SK-N-SH (cell line): Measurements from ENCODE around the gene NFIA. TPM values are rescaled to one million over a fixed set of nuclear protein-coding genes. Genes with fewer than 3 reads are reported as not detected.

Source experiments
- CTCF ChIA-PET: fragments of 300-600, 350-600 bp; formaldehyde crosslinking; extraction: SDS; loops from one replicate; lab custom pipeline; 2021; lab: Yijun Ruan, JAX
- POLR2A ChIA-PET: fragments of 350-600 bp; sonication (Branson Sonifier 250); formaldehyde crosslinking; extraction: SDS; loops from one replicate; lab custom pipeline; 2020; ENCODE audit warnings: antibody characterized with exemption, inconsistent platforms; lab: Yijun Ruan, JAX
- DNase-seq: peaks from one replicate; pipeline ENCODE4 v3.0.0; 2012
- H2AFZ ChIP-seq: fragments of 200-600 bp; sonication (generic); 2 replicates; pipeline ENCODE4 v1.8.1; 2016; ENCODE audit warnings: antibody characterized with exemption, mild to moderate bottlenecking, low read depth
- H3F3A ChIP-seq: fragments of 200-600 bp; sonication (generic); replicated peaks from 2 replicates; pipeline ENCODE3; 2016; ENCODE audit warnings: antibody characterized with exemption, mild to moderate bottlenecking; ENCODE audit not compliant: insufficient read depth
- H3K27ac ChIP-seq, 2 experiments: fragments of 200-500 bp in 1 of 2; fragments of 200-600 bp in 1 of 2; sonication (Bioruptor generic) in 1 of 2; sonication (generic), shearing (Covaris generic) in 1 of 2; 2 replicates each; pipeline versions ENCODE4 v1.5.1 to v1.6.1; 2014 to 2016; ENCODE audit warnings: low read depth in 2 of 2, inconsistent platforms in 1 of 2, low read length in 1 of 2, mild to moderate bottlenecking in 1 of 2, mixed read lengths in 1 of 2
- H3K27me3 ChIP-seq: fragments of 200-600 bp; sonication (generic), shearing (Covaris generic); 2 replicates; pipeline ENCODE4 v1.6.1; 2016; ENCODE audit warnings: mixed run types; ENCODE audit not compliant: insufficient read depth
- H3K36me3 ChIP-seq, 2 experiments: fragments of 200-500 bp in 1 of 2; fragments of 200-600 bp in 1 of 2; sonication (Bioruptor generic) in 1 of 2; sonication (generic) in 1 of 2; replicated peaks in 1 of 2; 2 replicates each; pipeline versions ENCODE3 to v1.5.1; 2014 to 2016; ENCODE audit warnings: low read length in 1 of 2, mild to moderate bottlenecking in 1 of 2; ENCODE audit not compliant: insufficient read depth in 2 of 2, control insufficient read depth in 1 of 2
- H3K4me1 ChIP-seq, 2 experiments: fragments of 200-500 bp in 1 of 2; fragments of 200-600 bp in 1 of 2; sonication (Bioruptor generic) in 1 of 2; sonication (generic), shearing (Covaris generic) in 1 of 2; 2 replicates each; pipeline versions ENCODE4 v1.5.1 to v1.6.1; 2014 to 2016; ENCODE audit warnings: low read depth in 1 of 2, low read length in 1 of 2, mixed run types in 1 of 2; ENCODE audit not compliant: insufficient read depth in 2 of 2, control insufficient read depth in 1 of 2
- H3K4me2 ChIP-seq: fragments of 200-600 bp; sonication (generic), shearing (Covaris generic); 2 replicates; pipeline ENCODE4 v1.6.1; 2017; ENCODE audit warnings: mixed run types
- H3K4me3 ChIP-seq, 2 experiments: fragments of 200-500 bp in 1 of 2; fragments of 200-600 bp in 1 of 2; sonication (Bioruptor generic) in 1 of 2; sonication (generic), shearing (Covaris generic) in 1 of 2; 2 replicates each; pipeline versions ENCODE4 v1.5.1 to v1.8.1; 2014 to 2016; ENCODE audit warnings: low read depth in 2 of 2, inconsistent platforms in 1 of 2, low read length in 1 of 2, mild to moderate bottlenecking in 1 of 2, mixed read lengths in 1 of 2, moderate library complexity in 1 of 2
- H3K79me2 ChIP-seq: fragments of 200-600 bp; sonication (generic); 2 replicates; pipeline ENCODE4 v1.8.1; 2017; ENCODE audit warnings: mild to moderate bottlenecking; ENCODE audit not compliant: insufficient read depth
- H3K9ac ChIP-seq: fragments of 200-600 bp; sonication (generic); 2 replicates; pipeline ENCODE4 v1.6.1; 2017; ENCODE audit warnings: mixed run types
- H3K9me2 ChIP-seq: fragments of 200-600 bp; sonication (generic); 2 replicates; pipeline ENCODE4 v1.6.1; 2017; ENCODE audit warnings: mixed run types
- H3K9me3 ChIP-seq: fragments of 200-600 bp; sonication (generic); 2 replicates; pipeline ENCODE4 v1.6.1; 2017; ENCODE audit warnings: mixed run types, mild to moderate bottlenecking, moderate library complexity
- H4K20me1 ChIP-seq: fragments of 200-600 bp; sonication (generic); 2 replicates; pipeline ENCODE4 v1.6.1; 2017; ENCODE audit warnings: mild to moderate bottlenecking, mixed run types; ENCODE audit not compliant: insufficient read depth
- CHD2 ChIP-seq: fragments of 150-350 bp; IDR thresholded peaks from 2 replicates; pipeline ENCODE4 v1.6.1; 2018; ENCODE audit warnings: low read length; ENCODE audit not compliant: partially characterized antibody
- FOSL2 ChIP-seq: IDR thresholded peaks from 2 replicates; pipeline ENCODE4 v1.4.0; 2012; ENCODE audit warnings: low read depth, mild to moderate bottlenecking, moderate library complexity, borderline replicate concordance
- FOXM1 ChIP-seq: IDR thresholded peaks from 2 replicates; pipeline ENCODE4 v1.4.0; 2012; ENCODE audit warnings: low read depth, mild to moderate bottlenecking
- GATA2 ChIP-seq: sonication (generic); formaldehyde crosslinking; IDR thresholded peaks from 2 replicates; pipeline ENCODE4 v1.5.0; 2020; ENCODE audit warnings: mild to moderate bottlenecking, missing genetic modification reagents
- MAX ChIP-seq: IDR thresholded peaks from 2 replicates; pipeline ENCODE4 v1.4.0; 2012; ENCODE audit warnings: low read depth
- MEF2A ChIP-seq: IDR thresholded peaks from 2 replicates; pipeline ENCODE4 v1.4.0; 2012; ENCODE audit warnings: low read depth, borderline replicate concordance
- MXI1 ChIP-seq: IDR thresholded peaks from 2 replicates; pipeline ENCODE4 v1.6.1; 2012; ENCODE audit warnings: mild to moderate bottlenecking, low read depth, low read length, improper control_type of control experiment
- NFIC ChIP-seq: IDR thresholded peaks from 2 replicates; pipeline ENCODE4 v1.4.0; 2012; ENCODE audit warnings: borderline replicate concordance
- NRF1 ChIP-seq: IDR thresholded peaks from 2 replicates; pipeline ENCODE4 v1.6.1; 2012; ENCODE audit warnings: low read depth, mild to moderate bottlenecking, low read length
- PBX3 ChIP-seq: IDR thresholded peaks from 2 replicates; pipeline ENCODE4; 2012
- RAD21 ChIP-seq: IDR thresholded peaks from 2 replicates; pipeline ENCODE4 v1.6.1; 2012; ENCODE audit warnings: mild to moderate bottlenecking, low read length
- RCOR1 ChIP-seq: fragments of 150-350 bp; IDR thresholded peaks from 2 replicates; pipeline ENCODE4 v1.6.1; 2017; ENCODE audit warnings: antibody characterized with exemption, low read length
- REST ChIP-seq: IDR thresholded peaks from 2 replicates; pipeline ENCODE4 v1.6.1; 2012; ENCODE audit warnings: mild to moderate bottlenecking, low read depth, low read length, moderate library complexity
- RFX5 ChIP-seq: IDR thresholded peaks from 2 replicates; pipeline ENCODE4 v1.6.1; 2012; ENCODE audit warnings: mild to moderate bottlenecking, improper control_type of control experiment, low read length
- TAF1 ChIP-seq: IDR thresholded peaks from 2 replicates; pipeline ENCODE4 v1.6.1; 2012; ENCODE audit warnings: low read depth, mild to moderate bottlenecking, low read length, moderate library complexity, borderline replicate concordance
- USF1 ChIP-seq: IDR thresholded peaks from 2 replicates; pipeline ENCODE4 v1.4.0; 2012; ENCODE audit warnings: low read depth, borderline replicate concordance
- USF2 ChIP-seq: fragments of 150-350 bp; IDR thresholded peaks from 2 replicates; pipeline ENCODE4 v1.6.1; 2017; ENCODE audit warnings: antibody characterized with exemption, low read length, low read depth, borderline replicate concordance
- YY1 ChIP-seq: IDR thresholded peaks from 2 replicates; pipeline ENCODE4 v1.4.0; 2012; ENCODE audit warnings: low read depth, mild to moderate bottlenecking
- ZBTB33 ChIP-seq: IDR thresholded peaks from 2 replicates; pipeline ENCODE4 v1.4.0; 2012; ENCODE audit warnings: low read depth, borderline replicate concordance
- WGBS: methylation state at CpG from one replicate; pipeline ENCODE4 v1.1.6; 2017; ENCODE audit warnings: low lambda C conversion rate; 5-methylcytosine and 5-hydroxymethylcytosine counted together
- polyA plus RNA-seq, 3 experiments: library from polyadenylated mRNA; depleted of rRNA; stranded (reverse); fragments of >200 nt; gene quantifications; 2 replicates each; pipeline ENCODE4 v1.2.3, GENCODE V29; 2012

NFIA gene
- polyA plus RNA-seq, 1 of the 3 experiments (the other 2 are of a cell fraction) = 3.3 TPM

GRCh38 chr1:61491497-61491896 is 409.1 kb downstream of the NFIA start (continued):
- no peak for TF ChIP-seq REST
- TF ChIP-seq RFX5 = no peak
- TF ChIP-seq, all 33 proteins: peak for 0

GRCh38 chr1:61494000-61494399 is 411.6 kb downstream of the NFIA start:
- H3K9ac ChIP-seq = no peak overlapping the region
- no peaks in the 10 kb centered on the region; a peak in 1 of 4 replicates for H3K4me1 ChIP-seq
- no peaks in the 10 kb centered on the region for H3K36me3 ChIP-seq
- POLR2A ChIA-PET = no interaction called here
- H2AFZ ChIP-seq = no peak overlapping the region
- CTCF ChIA-PET = no interaction called here
- no peaks in the 10 kb centered on the region for H3K9me2 ChIP-seq
- H3K9me3 ChIP-seq = no peaks in the 10 kb centered on the region
- 63% methylated on average over 3 of the region's 3 CpGs for WGBS
- H3K4me3 ChIP-seq = no peak overlapping the region
- DNase-seq = no peak
- H3K79me2 ChIP-seq = no peaks in the 10 kb centered on the region
- H4K20me1 ChIP-seq = no peaks in the 10 kb centered on the region
- H3F3A ChIP-seq = no peaks in the 10 kb centered on the region
- H3K27ac ChIP-seq = no peak overlapping the region
- H3K4me2 ChIP-seq = no peak overlapping the region
- no peak for TF ChIP-seq MEF2A
- TF ChIP-seq USF2 = no peak
- no peak for TF ChIP-seq MXI1
- TF ChIP-seq RAD21 = no peak
- no peak for TF ChIP-seq RCOR1
- TF ChIP-seq YY1 = no peak
- no peak for TF ChIP-seq REST
- TF ChIP-seq NFIC = no peak
- no peak for TF ChIP-seq FOSL2
- no peak for TF ChIP-seq NRF1
- TF ChIP-seq FOXM1 = no peak
- TF ChIP-seq ZBTB33 = no peak
- no peak for TF ChIP-seq PBX3
- TF ChIP-seq TAF1 = no peak
- no peak for TF ChIP-seq MAX
- TF ChIP-seq GATA2 (CRISPR knock-in tag) = no peak
- TF ChIP-seq USF1 = no peak
- no peak for TF ChIP-seq CHD2
- H3K27me3 ChIP-seq = no peaks in the 10 kb centered on the region; the same call in 1 of the 2 replicates
